ENCODE data around the gene TFAP2D.

GRCh38 chr6:50713226-50713625 lies at the start of gene TFAP2D:
- TF ChIP-seq CTCF (conservative IDR thresholded peaks at IDR 0.05; ENCODE audit: low read depth in 2 of 2) (no peak), EZH2 (IDR thresholded peaks at IDR 0.05; ENCODE audit: low read depth, unreplicated experiment) (no peak), REST (IDR thresholded peaks at IDR 0.05; ENCODE audit: unreplicated experiment) (no peak), POLR2AphosphoS5 (IDR thresholded peaks at IDR 0.05; ENCODE audit: low read depth) (no peak), EZH2phosphoT487 (IDR thresholded peaks at IDR 0.05; ENCODE audit: unreplicated experiment) (no peak)

Data from GM23338 (cell line).